NCI-H187 treated with DMSO at 0.1 percent for 48 hours (cell line): ENCODE data around the gene RNF212B.

Source experiments
- DNase-seq: peaks from one replicate; lab custom pipeline; 2025; lab: John Stamatoyannopoulos, UW

Gene RNF212B

GRCh38 chr14:23296012-23296777, 58.5 kb downstream of the RNF212B start:
- no peak for DNase-seq

- no peak for DNase-seq
Measured at GRCh38 chr14:23297096-23297495, 59.4 kb downstream of the RNF212B start.

GRCh38 chr14:23297611-23298277, 60.0 kb downstream of the RNF212B start:
- no peak for DNase-seq

GRCh38 chr14:23299211-23299957, 61.6 kb downstream of the RNF212B start:
- no peak for DNase-seq

- no peak for DNase-seq
Measured at GRCh38 chr14:23299986-23300686, 62.4 kb downstream of the RNF212B start.

GRCh38 chr14:23300687-23301223, 63.0 kb downstream of the RNF212B start:
- DNase-seq: no peak

- DNase-seq: peak; percentile 92
Measured at GRCh38 chr14:23301288-23301968, 63.7 kb downstream of the RNF212B start.

GRCh38 chr14:23301969-23302289, 64.2 kb downstream of the RNF212B start:
- no peak for DNase-seq

- peak; percentile 56 for DNase-seq
Measured at GRCh38 chr14:23302290-23303225, 64.8 kb downstream of the RNF212B start, which contains the start of gene PPP1R3E. Gene PPP1R3E (minus strand): TSS chr14:23302859. CDS start chr14:23302576, 283 bp downstream.

GRCh38 chr14:23306412-23307145, 68.8 kb downstream of the RNF212B start, which contains the start of gene BCL2L2:
Gene BCL2L2 (plus strand): TSS chr14:23306833. CDS start chr14:23307768, 935 bp downstream.
- DNase-seq: peak; percentile 80

- DNase-seq: no peak
Measured at GRCh38 chr14:23307146-23307530, 69.4 kb downstream of the RNF212B start.

GRCh38 chr14:23307687-23308644, 70.2 kb downstream of the RNF212B start:
- no peak for DNase-seq

GRCh38 chr14:23308721-23309445, 71.1 kb downstream of the RNF212B start:
- DNase-seq: no peak

GRCh38 chr14:23310546-23310945, 72.8 kb downstream of the RNF212B start:
- no peak for DNase-seq

GRCh38 chr14:23316300-23316699, 78.6 kb downstream of the RNF212B start:
- DNase-seq: no peak

- DNase-seq: no peak
Measured at GRCh38 chr14:23319746-23320583, 82.2 kb downstream of the RNF212B start.
